ENCODE measurements around the gene BSN. TPM values are rescaled to one million over a fixed set of nuclear protein-coding genes. Genes with fewer than 3 reads are reported as not detected.

Gene BSN
- total RNA-seq, 1 experiment from 2014 or later: 0.28 TPM

- H3K9me3 ChIP-seq (ENCODE audit: insufficient read depth, low read depth): no peaks in the 10 kb centered on the region
- ChIA-PET CTCF (interaction anchor here (0.5 kb wide), 1 partner anchor 240 kb away, joined by 3 read pairs; no protein-coding TSS in a partner anchor), POLR2A (ENCODE audit: unreplicated experiment) (no interaction called here)
- no peaks in the 10 kb centered on the region for H3K79me2 ChIP-seq (ENCODE audit: low read depth)
- TF ChIP-seq CTCF (conservative IDR thresholded peaks at IDR 0.05) (no peak), EZH2 (IDR thresholded peaks at IDR 0.05; ENCODE audit: low read depth) (no peak)
- H3K4me1 ChIP-seq (replicated peaks; ENCODE audit: insufficient read depth): no peaks in the 10 kb centered on the region
- H3K27ac ChIP-seq: no peak overlapping the region
- H3K36me3 ChIP-seq (ENCODE audit: low read depth): no peaks in the 10 kb centered on the region
- H2AFZ ChIP-seq: no peak overlapping the region
- H3K27me3 ChIP-seq (ENCODE audit: insufficient read depth, low read depth): no peaks in the 10 kb centered on the region
- no peak overlapping the region for H3K4me3 ChIP-seq
- no peaks in the 10 kb centered on the region for H4K20me1 ChIP-seq (ENCODE audit: insufficient read depth)
- DNase-seq: no peak
- H3K4me2 ChIP-seq: no peak overlapping the region
- BruUV-seq (replicated peaks): no TSS peak
- no peaks in the 10 kb centered on the region for H3K9me2 ChIP-seq (ENCODE audit: insufficient read depth)
- intact Hi-C loops (cut with micrococcal nuclease; ENCODE audit: unreplicated experiment): no loop called here
- 0 out of 2 replicates have a peak, but pooled peaks cover 3% of the 10 kb centered on the region for H3F3A ChIP-seq (ENCODE audit: insufficient read depth, low read depth)
These were observed 19.5 kb upstream of the BSN start for GRCh38 chr3:49534581-49535441.

- DNase-seq: no peak
- intact Hi-C loops (cut with micrococcal nuclease; ENCODE audit: unreplicated experiment): no loop called here
- H3K9me3 ChIP-seq (ENCODE audit: insufficient read depth, low read depth): no peaks in the 10 kb centered on the region
- H2AFZ ChIP-seq: no peak overlapping the region
- H3K4me3 ChIP-seq: no peak overlapping the region
- 0 out of 2 replicates have a peak, but pooled peaks cover 3% of the 10 kb centered on the region for H3F3A ChIP-seq (ENCODE audit: insufficient read depth, low read depth)
- no peak overlapping the region for H3K27ac ChIP-seq
- H3K36me3 ChIP-seq (ENCODE audit: low read depth): no peaks in the 10 kb centered on the region
- no TSS peak for BruUV-seq (replicated peaks)
- ChIA-PET CTCF (no interaction called here), POLR2A (ENCODE audit: unreplicated experiment) (no interaction called here)
- H4K20me1 ChIP-seq (ENCODE audit: insufficient read depth): no peaks in the 10 kb centered on the region
- no peaks in the 10 kb centered on the region for H3K9me2 ChIP-seq (ENCODE audit: insufficient read depth)
- no peaks in the 10 kb centered on the region for H3K79me2 ChIP-seq (ENCODE audit: low read depth)
- H3K27me3 ChIP-seq (ENCODE audit: insufficient read depth, low read depth): no peaks in the 10 kb centered on the region
- H3K4me1 ChIP-seq (replicated peaks; ENCODE audit: insufficient read depth): no peaks in the 10 kb centered on the region
- TF ChIP-seq EZH2 (IDR thresholded peaks at IDR 0.05; ENCODE audit: low read depth) (no peak), CTCF (conservative IDR thresholded peaks at IDR 0.05) (no peak)
- no peak overlapping the region for H3K4me2 ChIP-seq
These were observed 18.1 kb upstream of the BSN start for GRCh38 chr3:49535971-49536874.

- BruUV-seq (replicated peaks): no TSS peak
- Histone ChIP-seq H3K27me3 (ENCODE audit: insufficient read depth, low read depth) (no peaks in the 10 kb centered on the region), H3K9me2 (ENCODE audit: insufficient read depth) (no peaks in the 10 kb centered on the region), H3F3A (ENCODE audit: insufficient read depth, low read depth) (0 out of 2 replicates have a peak, but pooled peaks cover 3% of the 10 kb centered on the region), H3K27ac (no peak overlapping the region), H3K4me2 (no peak overlapping the region), H3K4me3 (no peak overlapping the region), H3K36me3 (ENCODE audit: low read depth) (no peaks in the 10 kb centered on the region), H2AFZ (no peak overlapping the region), H3K9me3 (ENCODE audit: insufficient read depth, low read depth) (no peaks in the 10 kb centered on the region), H3K4me1 (replicated peaks; ENCODE audit: insufficient read depth) (no peaks in the 10 kb centered on the region), H3K79me2 (ENCODE audit: low read depth) (no peaks in the 10 kb centered on the region), H4K20me1 (ENCODE audit: insufficient read depth) (no peaks in the 10 kb centered on the region)
- ChIA-PET CTCF (interaction anchor here (0.6 to 0.9 kb wide), 4 partner anchors 65 to 135 kb away, joined by 3 to 4 read pairs (median 3); no protein-coding TSS in a partner anchor), POLR2A (ENCODE audit: unreplicated experiment) (interaction anchor here (0.6 kb wide), 2 partner anchors 116 to 424 kb away, joined by 4 to 6 read pairs; no protein-coding TSS in a partner anchor)
- no peak for DNase-seq
- TF ChIP-seq EZH2 (IDR thresholded peaks at IDR 0.05; ENCODE audit: low read depth) (no peak), CTCF (conservative IDR thresholded peaks at IDR 0.05) (no peak)
- intact Hi-C loops (cut with micrococcal nuclease; ENCODE audit: unreplicated experiment): no loop called here
These were observed 17.3 kb upstream of the BSN start for GRCh38 chr3:49536875-49537533.
